ENCODE measurements around the gene OR1L1. TPM values are rescaled to one million over a fixed set of nuclear protein-coding genes. Genes with fewer than 3 reads are reported as not detected.

OR1L1 gene
- polyA plus RNA-seq (2012; ENCODE audit: insufficient read length, low read depth) = not detected

- TF ChIP-seq FOXP2 (optimal IDR thresholded peaks at IDR 0.05; ENCODE audit: borderline replicate concordance, extremely low read depth, extremely low read length, insufficient read depth) = no peak
Observed at GRCh38 chr9:122661416-122661815, at the start of gene OR1L1. OR1L1 (plus strand) TSS chr9:122661716; CDS start chr9:122661716, 0 bp downstream.

GRCh38 chr9:122614362-122614761, 47.2 kb upstream of the OR1L1 start, which contains the start of gene OR1Q1:
OR1Q1 (plus strand) TSS chr9:122614738; CDS start chr9:122614738, 0 bp downstream.
- TF ChIP-seq REST (IDR thresholded peaks at IDR 0.05; ENCODE audit: insufficient read depth in 1 of 2, low read depth in 2 of 2, low read length in 2 of 2) (no peak), SIN3A (IDR thresholded peaks at IDR 0.05; ENCODE audit: borderline replicate concordance, insufficient read depth, low read length) (no peak)

GRCh38 chr9:122619996-122620395, 41.5 kb upstream of the OR1L1 start:
- TF ChIP-seq REST (IDR thresholded peaks at IDR 0.05; ENCODE audit: insufficient read depth in 1 of 2, low read depth in 2 of 2, low read length in 2 of 2) (no peak), SIN3A (IDR thresholded peaks at IDR 0.05; ENCODE audit: borderline replicate concordance, insufficient read depth, low read length) (no peak), TAF1 (IDR thresholded peaks at IDR 0.05; ENCODE audit: borderline replicate concordance, insufficient read depth, low read length) (no peak), POLR2AphosphoS5 (IDR thresholded peaks at IDR 0.05; ENCODE audit: low read depth, low read length) (no peak), FOXP2 (optimal IDR thresholded peaks at IDR 0.05; ENCODE audit: borderline replicate concordance, extremely low read depth, extremely low read length, insufficient read depth) (no peak)

GRCh38 chr9:122642226-122642625, 19.3 kb upstream of the OR1L1 start:
- TF ChIP-seq REST (IDR thresholded peaks at IDR 0.05; ENCODE audit: insufficient read depth in 1 of 2, low read depth in 2 of 2, low read length in 2 of 2) (peak; percentile 83 to 93), POLR2AphosphoS5 (IDR thresholded peaks at IDR 0.05; ENCODE audit: low read depth, low read length) (no peak), TAF1 (IDR thresholded peaks at IDR 0.05; ENCODE audit: borderline replicate concordance, insufficient read depth, low read length) (no peak), SIN3A (IDR thresholded peaks at IDR 0.05; ENCODE audit: borderline replicate concordance, insufficient read depth, low read length) (no peak)

- no peak for TF ChIP-seq SIN3A (IDR thresholded peaks at IDR 0.05; ENCODE audit: borderline replicate concordance, insufficient read depth, low read length)
- no peak for TF ChIP-seq FOXP2 (optimal IDR thresholded peaks at IDR 0.05; ENCODE audit: borderline replicate concordance, extremely low read depth, extremely low read length, insufficient read depth)
- TF ChIP-seq REST (IDR thresholded peaks at IDR 0.05; ENCODE audit: insufficient read depth in 1 of 2, low read depth in 2 of 2, low read length in 2 of 2) = no peak
- no peak for TF ChIP-seq POLR2AphosphoS5 (IDR thresholded peaks at IDR 0.05; ENCODE audit: low read depth, low read length)
- no peak for TF ChIP-seq TAF1 (IDR thresholded peaks at IDR 0.05; ENCODE audit: borderline replicate concordance, insufficient read depth, low read length)
Observed at GRCh38 chr9:122656378-122656777, 5.1 kb upstream of the OR1L1 start.
